B cell (primary cell): Measurements from ENCODE around the gene PRKCH. TPM values are rescaled to one million over a fixed set of nuclear protein-coding genes. Genes with fewer than 3 reads are reported as not detected.

Experiments
- ATAC-seq: fragments of 200-7000 bp; cut with Tn5 transposase; one replicate; pipeline ENCODE4 v1.10.0; 2021; ENCODE audit warnings: low read depth, mild to moderate bottlenecking, moderate number of reproducible peaks, moderate library complexity
- CTCF ChIA-PET: fragments of 350-600 bp; sonication (Branson Sonifier 250); formaldehyde crosslinking; loops from one replicate; lab custom pipeline; 2021; ENCODE audit warnings: antibody characterized with exemption, inconsistent platforms; lab: Charles Lee
- POLR2A ChIA-PET: fragments of 350-600 bp; sonication (Branson Sonifier 250); formaldehyde crosslinking; loops from one replicate; lab custom pipeline; 2021; ENCODE audit warnings: antibody characterized with exemption; lab: Charles Lee
- DNase-seq: peaks from one replicate; pipeline ENCODE4 v3.0.0; 2013
- H2AFZ ChIP-seq: 2 replicates; pipeline ENCODE4 v1.6.1; 2012; ENCODE audit warnings: mild to moderate bottlenecking, low read depth, low read length; ENCODE audit not compliant: insufficient read depth, poor library complexity, severe bottlenecking
- H3K27ac ChIP-seq, 2 donors: 1 replicate in 1 of 2; 2 replicates in 1 of 2; pipeline ENCODE4 v1.5.1; 2012 to 2013; ENCODE audit warnings: low read length in 2 of 2, mild to moderate bottlenecking in 2 of 2, moderate library complexity in 1 of 2
- H3K27me3 ChIP-seq, 4 experiments: fragments of 200-600 bp in 1 of 4; sonication (generic) in 1 of 4; replicated peaks in 1 of 4; 1 replicate in 2 of 4; 2 replicates in 2 of 4; pipeline versions ENCODE4 v1.6.1 to v1.7.0; 2013 to 2016; ENCODE audit warnings: low read length in 3 of 4, mild to moderate bottlenecking in 2 of 4, mixed read lengths in 1 of 4, moderate library complexity in 1 of 4; ENCODE audit not compliant: insufficient read depth in 4 of 4, control insufficient read depth in 3 of 4; ENCODE audit errors: control extremely low read depth in 1 of 4
- H3K36me3 ChIP-seq, 2 experiments: replicated peaks in 1 of 2; 1 replicate in 1 of 2; 2 replicates in 1 of 2; pipeline versions ENCODE4 v1.6.1 to v1.7.1; 2013; ENCODE audit warnings: low read length in 1 of 2; ENCODE audit not compliant: insufficient read depth in 2 of 2, control insufficient read depth in 1 of 2; ENCODE audit errors: control extremely low read depth in 1 of 2, extremely low read depth in 1 of 2
- H3K4me1 ChIP-seq, 2 donors: fragments of 200-600 bp in 1 of 2; sonication (generic) in 1 of 2; 1 replicate in 1 of 2; 2 replicates in 1 of 2; pipeline versions ENCODE4 v1.5.1 to v1.6.1; 2013 to 2017; ENCODE audit warnings: low read length in 2 of 2; ENCODE audit not compliant: control insufficient read depth in 2 of 2, insufficient read depth in 2 of 2
- H3K4me2 ChIP-seq: replicated peaks from 2 replicates; pipeline ENCODE3; 2012; ENCODE audit warnings: mild to moderate bottlenecking, low read depth, low read length; ENCODE audit not compliant: poor library complexity, severe bottlenecking
- H3K4me3 ChIP-seq, 5 experiments: fragments of 200-600 bp in 1 of 5; sonication (generic) in 1 of 5; 1 replicate in 3 of 5; 2 replicates in 2 of 5; pipeline versions ENCODE4 v1.5.1 to v1.7.0; 2011 to 2016; ENCODE audit warnings: low read length in 4 of 5, mild to moderate bottlenecking in 4 of 5, low read depth in 2 of 5, control low read depth in 1 of 5, moderate library complexity in 1 of 5; ENCODE audit not compliant: insufficient read depth in 1 of 5; ENCODE audit errors: control extremely low read depth in 1 of 5, extremely low read depth in 1 of 5
- H3K79me2 ChIP-seq: fragments of 200-600 bp; sonication (generic); one replicate; pipeline ENCODE4 v1.6.0; 2016; ENCODE audit warnings: low read length; ENCODE audit not compliant: control insufficient read depth, insufficient read depth
- H3K9ac ChIP-seq: fragments of 200-600 bp; sonication (generic); 2 replicates; pipeline ENCODE4 v1.6.1; 2017; ENCODE audit warnings: mild to moderate bottlenecking, low read length, moderate library complexity
- H3K9me3 ChIP-seq, 3 donors: one replicate each; pipeline versions ENCODE4 v1.6.1 to v1.7.1; 2013; ENCODE audit warnings: low read length in 2 of 3; ENCODE audit not compliant: control insufficient read depth in 2 of 3, insufficient read depth in 1 of 3; ENCODE audit errors: control extremely low read depth in 1 of 3
- H4K20me1 ChIP-seq: 2 replicates; pipeline ENCODE4 v1.6.0; 2012; ENCODE audit warnings: mild to moderate bottlenecking, low read length; ENCODE audit not compliant: insufficient read depth, control insufficient read depth, poor library complexity, severe bottlenecking
- H3K27ac Mint-ChIP-seq: one replicate; pipeline ENCODE4 v1.8.0; 2021; ENCODE audit warnings: mixed read lengths
- H3K27me3 Mint-ChIP-seq: one replicate; pipeline ENCODE4 v1.8.0; 2021; ENCODE audit warnings: mixed read lengths
- H3K4me1 Mint-ChIP-seq: one replicate; pipeline ENCODE4 v1.8.0; 2021; ENCODE audit warnings: mixed read lengths
- H3K4me3 Mint-ChIP-seq: one replicate; pipeline ENCODE4 v1.8.0; 2021; ENCODE audit warnings: mixed read lengths
- H3K9me3 Mint-ChIP-seq: one replicate; pipeline ENCODE4 v1.8.0; 2022; ENCODE audit warnings: mixed read lengths; ENCODE audit not compliant: insufficient read depth
- CTCF ChIP-seq: fragments of 200-600 bp; IDR thresholded peaks from one replicate; pipeline ENCODE4 v1.8.0; 2022; ENCODE audit warnings: antibody characterized with exemption, mild to moderate bottlenecking
- EZH2 ChIP-seq: IDR thresholded peaks from 2 replicates; pipeline ENCODE4 v1.6.1; 2012; ENCODE audit warnings: borderline replicate concordance, low read depth, mild to moderate bottlenecking, moderate library complexity, low read length; ENCODE audit not compliant: insufficient read depth, poor library complexity, severe bottlenecking
- whole genome bisulfite sequencing: methylation state at CpG from one replicate; pipeline ENCODE4 v1.1.5; 2013; ENCODE audit warnings: missing lambda C conversion rate; ENCODE audit not compliant: insufficient coverage; 5-methylcytosine and 5-hydroxymethylcytosine counted together
- intact Hi-C: fragments of 100-400 bp; cut with micrococcal nuclease; formaldehyde crosslinking; loops from one replicate; pipeline ENCODE4 v1.10.0; 2022
- polyA plus RNA-seq: library from polyadenylated mRNA; depleted of rRNA; stranded (reverse); fragments of >200 nt; gene quantifications from 2 replicates; pipeline ENCODE4 v1.2.3, GENCODE V29; 2012
- total RNA-seq, 2 donors: library from RNA; stranded (reverse); fragments of 120-200 nt in 1 of 2; gene quantifications; 1 replicate in 1 of 2; 2 replicates in 1 of 2; pipeline versions ENCODE4 v1.2.3 to v1.2.4, GENCODE V29; 2013 to 2022

Gene PRKCH
- total and polyA plus RNA-seq, 2 donors (not counting 1 experiment from before 2014, with no cell fraction given), result 2.0 to 5.0 TPM

GRCh38 chr14:61342932-61343331 lies 21.6 kb downstream of the PRKCH start:
- Histone ChIP-seq H3K9ac (no peak overlapping the region), H3K4me2 (no peak overlapping the region), H3K36me3 (no peaks in the 10 kb centered on the region), H3K4me3 (no peak overlapping the region), H4K20me1 (no peaks in the 10 kb centered on the region), H3K79me2 (no peaks in the 10 kb centered on the region), H3K4me1 (peaks cover 0 to 27% of the 10 kb centered on the region in 2 donors), H3K9me3 (no peaks in the 10 kb centered on the region), H3K27ac (no peak overlapping the region), H3K27me3 (peaks cover 0 to 5% (median 0%) of the 10 kb centered on the region in 4 experiments), H2AFZ (no peak overlapping the region)
- TF ChIP-seq CTCF, result no peak
- Mint-ChIP-seq H3K27ac (no peak overlapping the region), H3K9me3 (no peaks in the 10 kb centered on the region), H3K27me3 (no peaks in the 10 kb centered on the region), H3K4me1 (peaks cover 32% of the 10 kb centered on the region), H3K4me3 (no peak overlapping the region)
- POLR2A ChIA-PET, result no interaction called here
- intact Hi-C loops, result no loop called here
- 93% methylated on average over 2 of the region's 5 CpGs for WGBS
- CTCF ChIA-PET, result no interaction called here
- ATAC-seq (no peak), DNase-seq (no peak)

- intact Hi-C loops, result no loop called here
- DNase-seq, result no peak
- H3K9me3 Mint-ChIP-seq, result no peaks in the 10 kb centered on the region
- WGBS, result no CpG with 5 or more reads among the region's 1 CpG
- ChIA-PET CTCF (no interaction called here), POLR2A (no interaction called here)
- Histone ChIP-seq H3K79me2 (no peaks in the 10 kb centered on the region), H3K4me1 (peaks cover 0 to 31% of the 10 kb centered on the region in 2 donors), H4K20me1 (no peaks in the 10 kb centered on the region), H3K27ac (no peak overlapping the region), H3K4me3 (no peak overlapping the region), H3K4me2 (no peak overlapping the region), H2AFZ (no peak overlapping the region), H3K36me3 (no peaks in the 10 kb centered on the region), H3K27me3 (peaks cover 0 to 5% (median 0%) of the 10 kb centered on the region in 4 experiments), H3K9ac (no peak overlapping the region), H3K9me3 (no peaks in the 10 kb centered on the region)
- H3K4me3 Mint-ChIP-seq, result no peak overlapping the region
- TF ChIP-seq EZH2 (no peak), CTCF (no peak)
- no peak overlapping the region for H3K27ac Mint-ChIP-seq
- no peaks in the 10 kb centered on the region for H3K27me3 Mint-ChIP-seq
- no peak for ATAC-seq
- peaks cover 37% of the 10 kb centered on the region for H3K4me1 Mint-ChIP-seq
Observed at GRCh38 chr14:61343471-61343870, 22.1 kb downstream of the PRKCH start.
